PC-3 (cell line): ENCODE results near the gene RC3H1. TPM values are rescaled to one million over a fixed set of nuclear protein-coding genes. Genes with fewer than 3 reads are reported as not detected.

ENCODE experiments used
- ATAC-seq: fragments of 200-7000 bp; cut with Tn5 transposase; 2 replicates; pipeline ENCODE4 v1.9.1; 2020; ENCODE audit warnings: mild to moderate bottlenecking, moderate library complexity
- BruUV-seq: library from RNA; stranded (reverse); fragments of 400-500 nt; replicated peaks from 2 replicates; lab custom pipeline; 2021; lab: Mats Ljungman, UMichigan
- CTCF ChIA-PET: fragments of 300-600 bp; sonication (Branson Sonifier 250); formaldehyde crosslinking; loops from one replicate; lab custom pipeline; 2022; ENCODE audit warnings: antibody characterized with exemption; lab: Charles Lee
- POLR2A ChIA-PET: fragments of 300-600 bp; sonication (Branson Sonifier 250); formaldehyde crosslinking; loops from one replicate; lab custom pipeline; 2022; ENCODE audit warnings: antibody characterized with exemption; ENCODE audit not compliant: unreplicated experiment; lab: Charles Lee
- DNase-seq: peaks from one replicate; pipeline ENCODE4 v3.0.0-alpha.2; 2015
- H2AFZ ChIP-seq: fragments of 300-600 bp; sonication (generic); 2 replicates; pipeline ENCODE4 v1.6.0; 2016; ENCODE audit warnings: antibody characterized with exemption, low read length
- H3F3A ChIP-seq: fragments of 300-600 bp; sonication (generic); one replicate; pipeline ENCODE4 v1.6.0; 2017; ENCODE audit warnings: antibody characterized with exemption, low read length, control low read depth, mild to moderate bottlenecking; ENCODE audit not compliant: unreplicated experiment
- H3K27ac ChIP-seq: fragments of 300-600 bp; sonication (generic); 2 replicates; pipeline ENCODE4 v1.5.1; 2016; ENCODE audit warnings: mild to moderate bottlenecking, low read length
- H3K27me3 ChIP-seq: fragments of 300-600 bp; sonication (generic); 2 replicates; pipeline ENCODE4 v1.6.1; 2016; ENCODE audit warnings: low read length, mixed read lengths
- H3K36me3 ChIP-seq: fragments of 300-600 bp; sonication (generic); 2 replicates; pipeline ENCODE4 v1.6.1; 2016; ENCODE audit warnings: low read depth, mixed run types, low read length, mixed read lengths
- H3K4me1 ChIP-seq: fragments of 300-600 bp; sonication (generic); 2 replicates; pipeline ENCODE4 v1.5.1; 2016; ENCODE audit warnings: low read length; ENCODE audit not compliant: insufficient read depth
- H3K4me2 ChIP-seq: fragments of 300-600 bp; sonication (generic); 2 replicates; pipeline ENCODE4 v1.6.0; 2016; ENCODE audit warnings: low read length
- H3K4me3 ChIP-seq: fragments of 300-600 bp; sonication (generic); 2 replicates; pipeline ENCODE4 v1.5.1; 2016; ENCODE audit warnings: mild to moderate bottlenecking, low read length, mixed read lengths
- H3K79me2 ChIP-seq: fragments of 300-600 bp; sonication (generic); 2 replicates; pipeline ENCODE4 v1.6.1; 2017; ENCODE audit warnings: low read length, mixed read lengths
- H3K9ac ChIP-seq: fragments of 300-600 bp; sonication (generic); 2 replicates; pipeline ENCODE4 v1.6.0; 2016; ENCODE audit warnings: mild to moderate bottlenecking, low read length
- H3K9me2 ChIP-seq: fragments of 300-600 bp; sonication (generic); replicated peaks from 2 replicates; pipeline ENCODE4 v1.6.1; 2016; ENCODE audit warnings: mixed run types, low read length, mixed read lengths
- H3K9me3 ChIP-seq: fragments of 300-600 bp; sonication (generic); 2 replicates; pipeline ENCODE4 v1.6.1; 2016; ENCODE audit warnings: low read length, mixed read lengths
- H4K20me1 ChIP-seq: fragments of 300-600 bp; sonication (generic); 2 replicates; pipeline ENCODE4 v1.6.1; 2016; ENCODE audit warnings: low read length, mixed read lengths
- EZH2 ChIP-seq: fragments of 300-600 bp; sonication (generic); IDR thresholded peaks from one replicate; pipeline ENCODE4 v1.6.1; 2017; ENCODE audit warnings: antibody characterized with exemption, mild to moderate bottlenecking, low read length; ENCODE audit not compliant: unreplicated experiment
- EZH2phosphoT487 ChIP-seq: fragments of 300-600 bp; sonication (generic); IDR thresholded peaks from 2 replicates; pipeline ENCODE4 v1.6.1; 2018; ENCODE audit warnings: mild to moderate bottlenecking, antibody characterized with exemption, low read length, borderline replicate concordance
- intact Hi-C: fragments of 100-400 bp; cut with micrococcal nuclease; formaldehyde crosslinking; loops from 2 replicates; pipeline ENCODE4 v1.9.0; 2023
- total RNA-seq: library from RNA; depleted of rRNA; stranded (reverse); fragments of >200 nt; gene quantifications from 2 replicates; pipeline ENCODE4 v1.2.3, GENCODE V29; 2014
- TF ChIP-seq, protein P1 (sequence below): fragments of 300-600 bp; sonication (generic); conservative IDR thresholded peaks from 2 replicates; pipeline ENCODE4 v1.5.1; 2017; ENCODE audit warnings: antibody characterized with exemption, low read depth, mild to moderate bottlenecking, low read length

Gene RC3H1
- total RNA-seq, 1 experiment from 2014 or later = 7.5 TPM

DNA sequence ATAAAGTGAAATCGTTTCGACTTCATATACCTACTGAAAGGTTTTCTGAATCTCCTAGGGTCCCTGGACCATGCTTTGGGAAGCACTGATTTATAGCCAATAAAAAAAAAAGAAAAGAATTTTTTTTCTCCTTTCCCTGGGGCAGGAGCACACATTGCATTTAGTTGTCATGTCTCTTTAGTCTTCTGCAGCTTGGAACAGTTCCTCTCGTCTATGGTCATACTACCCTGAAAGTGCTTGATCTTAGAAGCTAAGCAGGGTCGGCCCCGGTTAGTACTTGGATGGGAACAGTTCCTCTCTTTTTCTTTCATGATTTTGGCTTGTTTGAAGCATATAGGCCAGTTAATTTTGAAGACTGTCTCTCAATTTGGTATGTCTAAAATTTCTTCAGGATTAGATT lies 101.3 kb downstream of the RC3H1 start:
- H3K4me3 ChIP-seq = no peak overlapping the region
- no peaks in the 10 kb centered on the region for H3K79me2 ChIP-seq
- ChIA-PET POLR2A (no interaction called here), CTCF (interaction anchor here (0.6 kb wide), 1 partner anchor 45 kb away, joined by 3 read pairs; no protein-coding TSS in a partner anchor)
- TF ChIP-seq EZH2phosphoT487 = no peak
- TF ChIP-seq, protein P1, sequence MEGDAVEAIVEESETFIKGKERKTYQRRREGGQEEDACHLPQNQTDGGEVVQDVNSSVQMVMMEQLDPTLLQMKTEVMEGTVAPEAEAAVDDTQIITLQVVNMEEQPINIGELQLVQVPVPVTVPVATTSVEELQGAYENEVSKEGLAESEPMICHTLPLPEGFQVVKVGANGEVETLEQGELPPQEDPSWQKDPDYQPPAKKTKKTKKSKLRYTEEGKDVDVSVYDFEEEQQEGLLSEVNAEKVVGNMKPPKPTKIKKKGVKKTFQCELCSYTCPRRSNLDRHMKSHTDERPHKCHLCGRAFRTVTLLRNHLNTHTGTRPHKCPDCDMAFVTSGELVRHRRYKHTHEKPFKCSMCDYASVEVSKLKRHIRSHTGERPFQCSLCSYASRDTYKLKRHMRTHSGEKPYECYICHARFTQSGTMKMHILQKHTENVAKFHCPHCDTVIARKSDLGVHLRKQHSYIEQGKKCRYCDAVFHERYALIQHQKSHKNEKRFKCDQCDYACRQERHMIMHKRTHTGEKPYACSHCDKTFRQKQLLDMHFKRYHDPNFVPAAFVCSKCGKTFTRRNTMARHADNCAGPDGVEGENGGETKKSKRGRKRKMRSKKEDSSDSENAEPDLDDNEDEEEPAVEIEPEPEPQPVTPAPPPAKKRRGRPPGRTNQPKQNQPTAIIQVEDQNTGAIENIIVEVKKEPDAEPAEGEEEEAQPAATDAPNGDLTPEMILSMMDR = no peak
- TF ChIP-seq EZH2 = no peak
- H3K27me3 ChIP-seq = no peaks in the 10 kb centered on the region
- no peak overlapping the region for H3K9ac ChIP-seq
- H3K36me3 ChIP-seq = no peaks in the 10 kb centered on the region
- H4K20me1 ChIP-seq = no peaks in the 10 kb centered on the region
- H3K9me3 ChIP-seq = no peaks in the 10 kb centered on the region
- intact Hi-C loops = no loop called here
- DNase-seq (no peak), ATAC-seq (no peak)
- no peaks in the 10 kb centered on the region for H3K9me2 ChIP-seq
- H3K27ac ChIP-seq = no peak overlapping the region
- no peak overlapping the region for H3K4me2 ChIP-seq
- no peaks in the 10 kb centered on the region for H3K4me1 ChIP-seq
- no peaks in the 10 kb centered on the region for H3F3A ChIP-seq
- no peak overlapping the region for H2AFZ ChIP-seq
- BruUV-seq = no TSS peak

DNA sequence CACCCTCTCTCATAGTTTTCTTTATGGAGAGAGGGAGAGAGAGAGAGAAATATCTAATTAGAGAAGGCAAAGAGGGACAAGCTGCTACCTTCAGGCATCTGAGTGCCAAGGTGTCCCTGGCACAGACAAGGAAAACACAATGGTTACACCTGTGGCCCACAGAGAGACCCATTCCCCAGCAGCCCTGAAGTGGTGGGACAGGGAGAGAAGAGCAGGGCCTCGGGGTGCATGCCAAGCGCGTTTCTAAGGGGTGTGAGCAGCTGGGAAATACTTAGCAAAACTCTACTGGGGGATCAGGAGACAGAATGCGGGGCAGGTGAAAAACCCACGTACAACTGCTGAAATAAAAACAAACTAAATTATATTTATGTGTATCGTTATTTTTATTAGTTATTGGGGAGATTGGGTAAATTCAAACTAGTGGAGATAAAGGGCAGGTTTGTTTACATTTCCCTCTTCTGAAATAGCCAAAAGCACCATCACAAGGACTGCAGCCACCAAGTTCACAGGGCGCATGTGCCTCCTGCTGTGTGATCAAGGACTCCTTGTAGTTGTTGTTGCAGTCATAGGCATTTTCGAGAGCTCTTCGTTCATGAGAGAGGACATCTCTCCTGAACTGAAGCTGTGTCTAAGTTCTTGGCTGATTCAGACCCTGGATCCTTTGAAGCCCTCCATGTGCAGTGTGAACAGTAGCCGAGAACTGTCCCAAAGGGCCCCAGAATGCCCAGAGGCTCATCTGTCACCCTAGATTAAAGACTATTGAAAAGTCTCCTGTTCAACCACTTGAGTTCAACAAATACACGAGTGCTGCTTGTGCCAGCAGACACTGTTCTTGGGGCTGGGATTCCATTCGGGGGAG lies 104.3 kb downstream of the RC3H1 start:
- ChIA-PET POLR2A (no interaction called here), CTCF (no interaction called here)
- Histone ChIP-seq H3K27me3 (no peaks in the 10 kb centered on the region), H3K36me3 (no peaks in the 10 kb centered on the region), H3K4me1 (no peaks in the 10 kb centered on the region), H3K27ac (no peak overlapping the region), H3K79me2 (no peaks in the 10 kb centered on the region), H3K9ac (no peak overlapping the region), H2AFZ (no peak overlapping the region), H3F3A (no peaks in the 10 kb centered on the region), H3K9me3 (no peaks in the 10 kb centered on the region), H4K20me1 (no peaks in the 10 kb centered on the region), H3K4me3 (no peak overlapping the region), H3K9me2 (no peaks in the 10 kb centered on the region), H3K4me2 (no peak overlapping the region)
- BruUV-seq = no TSS peak
- TF ChIP-seq EZH2 = no peak
- TF ChIP-seq, protein P1 = no peak
- no peak for TF ChIP-seq EZH2phosphoT487
- intact Hi-C loops = no loop called here
- ATAC-seq = no peak
- no peak for DNase-seq

DNA sequence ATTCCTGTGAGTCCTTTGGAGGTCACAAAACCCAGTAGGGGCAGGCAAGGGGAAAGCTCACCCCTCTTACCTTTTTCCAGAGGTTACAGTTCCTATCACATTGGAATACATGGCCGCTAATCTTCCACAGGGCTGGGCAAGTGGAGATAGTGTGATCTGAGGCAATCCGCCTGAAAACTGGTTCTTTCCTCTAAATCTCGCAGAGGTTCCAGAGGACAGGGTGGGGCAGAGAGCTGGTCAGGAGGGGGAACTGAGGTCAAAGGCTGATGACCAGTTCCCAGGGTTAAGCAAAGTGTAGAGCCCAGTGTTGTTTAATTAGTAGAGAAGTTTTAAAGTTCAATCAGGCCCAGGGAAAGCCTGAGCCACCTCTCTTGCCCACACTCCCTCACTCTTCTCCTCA lies 105.0 kb downstream of the RC3H1 start, which contains the start of gene SERPINC1:
SERPINC1 (minus strand) TSS at position 179 of the 400 bp plus-strand sequence; CDS start at position 111, 68 bp downstream.
- BruUV-seq = no TSS peak
- H3K9ac ChIP-seq = no peak within 1 kb of the TSS
- no peaks in the 10 kb centered on the region for H3K79me2 ChIP-seq
- no peak within 1 kb of the TSS for H2AFZ ChIP-seq
- H3K4me2 ChIP-seq = no peak within 1 kb of the TSS
- DNase-seq (no peak), ATAC-seq (no peak)
- H3K36me3 ChIP-seq = no peaks in the 10 kb centered on the region
- H3K9me2 ChIP-seq = no peaks in the 10 kb centered on the region
- no peak within 1 kb of the TSS for H3K4me3 ChIP-seq
- no peak within 1 kb of the TSS for H3K27ac ChIP-seq
- ChIA-PET POLR2A (no interaction called here), CTCF (no interaction called here)
- H3F3A ChIP-seq = no peaks in the 10 kb centered on the region
- no peaks in the 10 kb centered on the region for H3K27me3 ChIP-seq
- no peaks in the 10 kb centered on the region for H3K4me1 ChIP-seq
- intact Hi-C loops = no loop called here
- H4K20me1 ChIP-seq = no peaks in the 10 kb centered on the region
- TF ChIP-seq EZH2 (no peak), EZH2phosphoT487 (no peak)
- TF ChIP-seq, protein P1 = no peak
- no peaks in the 10 kb centered on the region for H3K9me3 ChIP-seq
